B cell (primary cell): Measurements from ENCODE around the gene LMF2. TPM values are rescaled to one million over a fixed set of nuclear protein-coding genes. Genes with fewer than 3 reads are reported as not detected.

Experiments used
- ATAC-seq: fragments of 200-7000 bp; cut with Tn5 transposase; one replicate; pipeline ENCODE4 v1.10.0; 2021; ENCODE audit warnings: low read depth, mild to moderate bottlenecking, moderate number of reproducible peaks, moderate library complexity
- CTCF ChIA-PET: fragments of 350-600 bp; sonication (Branson Sonifier 250); formaldehyde crosslinking; loops from one replicate; lab custom pipeline; 2021; ENCODE audit warnings: antibody characterized with exemption, inconsistent platforms; lab: Charles Lee
- POLR2A ChIA-PET: fragments of 350-600 bp; sonication (Branson Sonifier 250); formaldehyde crosslinking; loops from one replicate; lab custom pipeline; 2021; ENCODE audit warnings: antibody characterized with exemption; lab: Charles Lee
- DNase-seq: peaks from one replicate; pipeline ENCODE4 v3.0.0; 2013
- H2AFZ ChIP-seq: 2 replicates; pipeline ENCODE4 v1.6.1; 2012; ENCODE audit warnings: mild to moderate bottlenecking, low read depth, low read length; ENCODE audit not compliant: insufficient read depth, poor library complexity, severe bottlenecking
- H3K27ac ChIP-seq, 2 donors: 1 replicate in 1 of 2; 2 replicates in 1 of 2; pipeline ENCODE4 v1.5.1; 2012 to 2013; ENCODE audit warnings: low read length in 2 of 2, mild to moderate bottlenecking in 2 of 2, moderate library complexity in 1 of 2
- H3K27me3 ChIP-seq, 4 experiments: fragments of 200-600 bp in 1 of 4; sonication (generic) in 1 of 4; replicated peaks in 1 of 4; 1 replicate in 2 of 4; 2 replicates in 2 of 4; pipeline versions ENCODE4 v1.6.1 to v1.7.0; 2013 to 2016; ENCODE audit warnings: low read length in 3 of 4, mild to moderate bottlenecking in 2 of 4, mixed read lengths in 1 of 4, moderate library complexity in 1 of 4; ENCODE audit not compliant: insufficient read depth in 4 of 4, control insufficient read depth in 3 of 4; ENCODE audit errors: control extremely low read depth in 1 of 4
- H3K36me3 ChIP-seq, 2 experiments: replicated peaks in 1 of 2; 1 replicate in 1 of 2; 2 replicates in 1 of 2; pipeline versions ENCODE4 v1.6.1 to v1.7.1; 2013; ENCODE audit warnings: low read length in 1 of 2; ENCODE audit not compliant: insufficient read depth in 2 of 2, control insufficient read depth in 1 of 2; ENCODE audit errors: control extremely low read depth in 1 of 2, extremely low read depth in 1 of 2
- H3K4me1 ChIP-seq, 2 donors: fragments of 200-600 bp in 1 of 2; sonication (generic) in 1 of 2; 1 replicate in 1 of 2; 2 replicates in 1 of 2; pipeline versions ENCODE4 v1.5.1 to v1.6.1; 2013 to 2017; ENCODE audit warnings: low read length in 2 of 2; ENCODE audit not compliant: control insufficient read depth in 2 of 2, insufficient read depth in 2 of 2
- H3K4me2 ChIP-seq: replicated peaks from 2 replicates; pipeline ENCODE3; 2012; ENCODE audit warnings: mild to moderate bottlenecking, low read depth, low read length; ENCODE audit not compliant: poor library complexity, severe bottlenecking
- H3K4me3 ChIP-seq, 5 experiments: fragments of 200-600 bp in 1 of 5; sonication (generic) in 1 of 5; 1 replicate in 3 of 5; 2 replicates in 2 of 5; pipeline versions ENCODE4 v1.5.1 to v1.7.0; 2011 to 2016; ENCODE audit warnings: low read length in 4 of 5, mild to moderate bottlenecking in 4 of 5, low read depth in 2 of 5, control low read depth in 1 of 5, moderate library complexity in 1 of 5; ENCODE audit not compliant: insufficient read depth in 1 of 5; ENCODE audit errors: control extremely low read depth in 1 of 5, extremely low read depth in 1 of 5
- H3K79me2 ChIP-seq: fragments of 200-600 bp; sonication (generic); one replicate; pipeline ENCODE4 v1.6.0; 2016; ENCODE audit warnings: low read length; ENCODE audit not compliant: control insufficient read depth, insufficient read depth
- H3K9ac ChIP-seq: fragments of 200-600 bp; sonication (generic); 2 replicates; pipeline ENCODE4 v1.6.1; 2017; ENCODE audit warnings: mild to moderate bottlenecking, low read length, moderate library complexity
- H3K9me3 ChIP-seq, 3 donors: one replicate each; pipeline versions ENCODE4 v1.6.1 to v1.7.1; 2013; ENCODE audit warnings: low read length in 2 of 3; ENCODE audit not compliant: control insufficient read depth in 2 of 3, insufficient read depth in 1 of 3; ENCODE audit errors: control extremely low read depth in 1 of 3
- H4K20me1 ChIP-seq: 2 replicates; pipeline ENCODE4 v1.6.0; 2012; ENCODE audit warnings: mild to moderate bottlenecking, low read length; ENCODE audit not compliant: insufficient read depth, control insufficient read depth, poor library complexity, severe bottlenecking
- H3K27ac Mint-ChIP-seq: one replicate; pipeline ENCODE4 v1.8.0; 2021; ENCODE audit warnings: mixed read lengths
- H3K27me3 Mint-ChIP-seq: one replicate; pipeline ENCODE4 v1.8.0; 2021; ENCODE audit warnings: mixed read lengths
- H3K4me1 Mint-ChIP-seq: one replicate; pipeline ENCODE4 v1.8.0; 2021; ENCODE audit warnings: mixed read lengths
- H3K4me3 Mint-ChIP-seq: one replicate; pipeline ENCODE4 v1.8.0; 2021; ENCODE audit warnings: mixed read lengths
- H3K9me3 Mint-ChIP-seq: one replicate; pipeline ENCODE4 v1.8.0; 2022; ENCODE audit warnings: mixed read lengths; ENCODE audit not compliant: insufficient read depth
- CTCF ChIP-seq: fragments of 200-600 bp; IDR thresholded peaks from one replicate; pipeline ENCODE4 v1.8.0; 2022; ENCODE audit warnings: antibody characterized with exemption, mild to moderate bottlenecking
- EZH2 ChIP-seq: IDR thresholded peaks from 2 replicates; pipeline ENCODE4 v1.6.1; 2012; ENCODE audit warnings: borderline replicate concordance, low read depth, mild to moderate bottlenecking, moderate library complexity, low read length; ENCODE audit not compliant: insufficient read depth, poor library complexity, severe bottlenecking
- WGBS: methylation state at CpG from one replicate; pipeline ENCODE4 v1.1.5; 2013; ENCODE audit warnings: missing lambda C conversion rate; ENCODE audit not compliant: insufficient coverage; 5-methylcytosine and 5-hydroxymethylcytosine counted together
- intact Hi-C: fragments of 100-400 bp; cut with micrococcal nuclease; formaldehyde crosslinking; loops from one replicate; pipeline ENCODE4 v1.10.0; 2022
- polyA plus RNA-seq: library from polyadenylated mRNA; depleted of rRNA; stranded (reverse); fragments of >200 nt; gene quantifications from 2 replicates; pipeline ENCODE4 v1.2.3, GENCODE V29; 2012
- total RNA-seq, 2 donors: library from RNA; stranded (reverse); fragments of 120-200 nt in 1 of 2; gene quantifications; 1 replicate in 1 of 2; 2 replicates in 1 of 2; pipeline versions ENCODE4 v1.2.3 to v1.2.4, GENCODE V29; 2013 to 2022

The LMF2 gene
- total and polyA plus RNA-seq, 2 donors (not counting 1 experiment from before 2014, with no cell fraction given) = 128 to 316 TPM

- Histone ChIP-seq H3K9ac (no peak overlapping the region), H3K4me3 (no peak overlapping the region), H3K4me1 (peaks cover 16 to 35% of the 10 kb centered on the region in 2 donors), H3K27ac (no peak overlapping the region), H3K27me3 (no peaks in the 10 kb centered on the region), H3K9me3 (no peaks in the 10 kb centered on the region), H3K79me2 (peaks cover 51% of the 10 kb centered on the region), H3K36me3 (peaks cover 0 to 43% of the 10 kb centered on the region in 2 experiments), H4K20me1 (peaks cover 27% of the 10 kb centered on the region), H3K4me2 (no peak overlapping the region), H2AFZ (no peak overlapping the region)
- 96% methylated on average over 16 of the region's 16 CpGs for WGBS
- no peaks in the 10 kb centered on the region for H3K27me3 Mint-ChIP-seq
- H3K9me3 Mint-ChIP-seq = no peaks in the 10 kb centered on the region
- ATAC-seq (no peak), DNase-seq (no peak)
- H3K4me3 Mint-ChIP-seq = peak overlapping the region; percentile 29
- no peak for TF ChIP-seq EZH2
- TF ChIP-seq CTCF = no peak
- H3K4me1 Mint-ChIP-seq = peaks cover 26% of the 10 kb centered on the region
- POLR2A ChIA-PET = no interaction called here
- intact Hi-C loops = no loop called here
- H3K27ac Mint-ChIP-seq = no peak overlapping the region
- CTCF ChIA-PET = interaction anchor here (0.9 to 1.4 kb wide), 2 partner anchors 98 to 198 kb away, joined by 3 to 4 read pairs; no protein-coding TSS in a partner anchor
Measured at GRCh38 chr22:50523458-50523805, 15.9 kb upstream of the LMF2 start.

- Histone ChIP-seq H3K4me1 (peaks cover 16 to 30% of the 10 kb centered on the region in 2 donors), H3K79me2 (peaks cover 56% of the 10 kb centered on the region), H2AFZ (no peak overlapping the region), H3K36me3 (peaks cover 0 to 48% of the 10 kb centered on the region in 2 experiments), H3K9me3 (no peaks in the 10 kb centered on the region), H4K20me1 (peaks cover 32% of the 10 kb centered on the region), H3K9ac (no peak overlapping the region), H3K4me2 (no peak overlapping the region), H3K4me3 (no peak overlapping the region), H3K27me3 (no peaks in the 10 kb centered on the region), H3K27ac (no peak overlapping the region)
- TF ChIP-seq EZH2 = no peak
- Mint-ChIP-seq H3K4me1 (peaks cover 21% of the 10 kb centered on the region), H3K27ac (no peak overlapping the region), H3K27me3 (no peaks in the 10 kb centered on the region), H3K4me3 (no peak overlapping the region), H3K9me3 (no peaks in the 10 kb centered on the region)
- no peak for ATAC-seq
- POLR2A ChIA-PET = interaction anchor here (0.7 kb wide), 1 partner anchor 23 kb away, joined by 3 read pairs; the partner anchor contains the start of gene KLHDC7B
- DNase-seq = no peak
- CTCF ChIA-PET = interaction anchor here (0.9 to 1.4 kb wide), 2 partner anchors 98 to 198 kb away, joined by 3 to 4 read pairs; no protein-coding TSS in a partner anchor
- 95% methylated on average over 22 of the region's 22 CpGs for WGBS
- intact Hi-C loops = no loop called here
Measured at GRCh38 chr22:50522806-50523438, 15.4 kb upstream of the LMF2 start.
